H1 (cell line): ENCODE results near the gene MRPS35.
"Not testable (repeated sequence)": the region's sequence is repeated elsewhere in the genome, so short reads cannot be mapped to it uniquely, and the experiment has no call there.

ENCODE experiments used
- GABPA ChIP-seq: IDR thresholded peaks from 2 replicates; pipeline ENCODE4 v1.6.1; 2011; ENCODE audit warnings: mild to moderate bottlenecking, low read length, moderate library complexity, borderline replicate concordance; ENCODE audit not compliant: insufficient read depth
- POLR2AphosphoS5 ChIP-seq: IDR thresholded peaks from 2 replicates; pipeline ENCODE4 v1.6.1; 2011; ENCODE audit warnings: low read depth, low read length

DNA sequence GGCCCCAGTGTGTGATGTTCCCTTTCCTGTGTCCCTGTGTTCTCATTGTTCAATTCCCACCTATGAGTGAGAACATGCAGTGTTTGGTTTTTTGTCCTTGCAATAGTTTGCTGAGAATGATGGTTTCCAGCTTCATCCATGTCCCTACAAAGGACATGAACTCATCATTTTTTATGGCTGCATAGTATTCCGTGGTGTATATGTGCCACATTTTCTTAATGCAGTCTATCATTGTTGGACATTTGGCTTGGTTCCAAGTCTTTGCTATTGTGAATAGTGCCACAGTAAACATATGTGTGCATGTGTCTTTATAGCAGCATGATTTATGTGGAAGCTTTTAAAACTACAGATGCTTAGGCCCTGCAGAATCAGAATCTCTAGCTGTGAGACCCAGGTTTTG, 35.1 kb downstream of the MRPS35 start:
- not testable (repeated sequence) for TF ChIP-seq GABPA, POLR2AphosphoS5
